ENCODE results near the gene AGAP3. TPM values are rescaled to one million over a fixed set of nuclear protein-coding genes. Genes with fewer than 3 reads are reported as not detected.
"Not testable (repeated sequence)": the region's sequence is repeated elsewhere in the genome, so short reads cannot be mapped to it uniquely, and the experiment has no call there.

The AGAP3 gene
- total RNA-seq, result 131 and 135 TPM in 2 replicates
- long read RNA-seq, partial matches to known transcripts, result 5 of 12 reads
- long read RNA-seq, other reads (novel, unspliced or antisense), result 7 of 12 reads

DNA sequence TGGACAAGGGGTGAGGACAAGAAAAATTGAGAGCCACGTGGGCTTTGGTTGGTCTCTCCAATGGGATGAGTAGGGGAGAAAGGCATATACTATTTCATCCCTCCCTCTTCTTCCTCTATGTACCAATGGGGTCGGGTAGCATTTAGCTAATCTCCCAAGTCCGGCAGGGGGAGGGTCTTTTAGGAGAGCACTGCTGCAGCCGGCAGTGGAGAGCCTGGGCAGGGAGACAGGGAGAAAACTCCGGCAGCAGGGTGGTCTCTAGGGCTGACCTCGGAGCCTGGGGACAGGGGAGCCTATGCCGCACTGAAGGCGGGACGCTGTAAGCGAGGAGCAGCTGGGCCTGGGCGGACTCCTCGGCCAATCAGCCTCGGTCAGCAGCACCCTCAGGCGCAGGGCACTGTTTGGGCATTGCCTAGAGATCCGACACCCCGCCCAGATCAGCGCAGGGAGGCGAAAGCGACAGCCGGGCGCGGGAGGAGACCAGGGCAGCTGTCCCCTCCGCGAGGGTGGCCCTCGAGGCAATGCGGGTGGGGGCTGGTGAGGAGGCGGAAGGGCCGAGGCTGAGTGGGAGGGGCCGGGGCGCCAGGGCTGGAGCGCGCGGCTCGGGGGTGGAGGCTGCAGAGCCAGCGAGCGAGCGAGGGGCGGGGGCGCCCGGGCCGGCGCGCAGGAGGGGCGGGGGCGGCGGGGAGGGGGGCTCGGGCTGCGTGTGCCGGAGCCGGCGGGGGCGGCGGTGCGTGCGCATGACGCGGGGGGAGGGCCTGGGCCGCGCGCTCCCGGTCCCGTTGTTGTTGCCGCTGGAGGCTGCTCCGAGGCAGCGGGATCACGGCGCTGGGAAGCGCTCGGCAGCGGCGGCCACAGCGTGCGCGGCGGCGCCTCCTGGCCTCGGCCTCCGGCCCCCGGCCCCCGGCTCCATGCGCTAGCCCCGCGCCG lies at the start of gene AGAP3:
Gene AGAP3 (plus strand): TSS at position 785 of the 930 bp plus-strand sequence. CDS start 267 bp downstream, outside the sequence.
- peak; percentile 95 for DNase-seq (ENCODE audit: extremely low spot score, unreplicated experiment)
- TF ChIP-seq, protein P1, sequence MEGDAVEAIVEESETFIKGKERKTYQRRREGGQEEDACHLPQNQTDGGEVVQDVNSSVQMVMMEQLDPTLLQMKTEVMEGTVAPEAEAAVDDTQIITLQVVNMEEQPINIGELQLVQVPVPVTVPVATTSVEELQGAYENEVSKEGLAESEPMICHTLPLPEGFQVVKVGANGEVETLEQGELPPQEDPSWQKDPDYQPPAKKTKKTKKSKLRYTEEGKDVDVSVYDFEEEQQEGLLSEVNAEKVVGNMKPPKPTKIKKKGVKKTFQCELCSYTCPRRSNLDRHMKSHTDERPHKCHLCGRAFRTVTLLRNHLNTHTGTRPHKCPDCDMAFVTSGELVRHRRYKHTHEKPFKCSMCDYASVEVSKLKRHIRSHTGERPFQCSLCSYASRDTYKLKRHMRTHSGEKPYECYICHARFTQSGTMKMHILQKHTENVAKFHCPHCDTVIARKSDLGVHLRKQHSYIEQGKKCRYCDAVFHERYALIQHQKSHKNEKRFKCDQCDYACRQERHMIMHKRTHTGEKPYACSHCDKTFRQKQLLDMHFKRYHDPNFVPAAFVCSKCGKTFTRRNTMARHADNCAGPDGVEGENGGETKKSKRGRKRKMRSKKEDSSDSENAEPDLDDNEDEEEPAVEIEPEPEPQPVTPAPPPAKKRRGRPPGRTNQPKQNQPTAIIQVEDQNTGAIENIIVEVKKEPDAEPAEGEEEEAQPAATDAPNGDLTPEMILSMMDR (IDR thresholded peaks at IDR 0.05), result peak; percentile 9
- peak within 1 kb of the TSS; percentile 87 for H3K27ac Mint-ChIP-seq (ENCODE audit: unreplicated experiment)
- peak within 1 kb of the TSS; percentile 84 for H3K4me3 Mint-ChIP-seq (ENCODE audit: unreplicated experiment)
- no peaks in the 10 kb centered on the region for H3K9me3 Mint-ChIP-seq (ENCODE audit: unreplicated experiment)
- no peaks in the 10 kb centered on the region for H3K27me3 Mint-ChIP-seq (ENCODE audit: unreplicated experiment)
- H3K4me1 Mint-ChIP-seq (ENCODE audit: unreplicated experiment), result peaks cover 58% of the 10 kb centered on the region
- H3K36me3 Mint-ChIP-seq (ENCODE audit: unreplicated experiment), result no peaks in the 10 kb centered on the region

DNA sequence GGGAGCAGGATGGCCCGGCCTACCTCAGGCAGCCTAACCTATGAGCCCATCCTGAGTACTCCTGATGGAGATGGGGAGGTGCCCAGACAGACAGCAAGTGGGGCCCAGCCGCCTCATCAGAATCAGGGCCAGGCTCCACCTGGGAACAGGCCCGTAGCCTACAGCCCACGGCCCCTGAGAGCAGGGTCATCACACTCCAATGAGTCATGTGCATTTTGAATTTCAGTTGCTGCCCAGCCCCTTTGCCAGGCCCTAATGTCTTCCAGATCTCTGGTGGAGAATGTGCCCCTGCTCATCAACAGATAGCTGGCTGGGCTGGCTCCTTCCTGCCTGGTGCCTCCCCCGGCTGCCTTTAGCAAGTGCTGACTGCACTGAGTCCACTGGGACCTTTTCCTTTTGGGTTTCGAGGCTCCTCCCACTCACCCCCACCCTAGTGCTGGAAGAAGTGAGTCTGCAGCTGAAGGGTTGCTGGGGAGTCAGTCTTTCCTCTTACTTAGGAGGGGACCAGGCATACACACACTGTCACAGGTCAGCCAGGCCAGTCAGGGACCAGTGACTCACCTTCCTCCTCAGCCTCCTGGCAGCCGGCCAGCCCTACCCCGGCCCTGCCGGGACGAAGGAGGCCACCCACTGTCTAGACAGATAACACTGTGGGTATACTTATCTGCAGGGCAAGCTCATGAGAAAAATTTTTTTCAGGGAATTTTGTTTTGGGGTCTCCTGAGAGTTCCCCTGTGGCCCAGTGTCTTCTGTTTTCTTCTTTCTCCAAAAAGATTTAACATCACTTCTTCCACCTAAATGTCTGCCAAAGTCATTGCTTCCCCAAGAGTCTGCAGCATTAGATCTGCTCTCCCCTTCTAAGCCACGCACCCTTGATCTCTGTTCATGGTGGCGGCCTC lies 47.1 kb upstream of the AGAP3 start:
- TF ChIP-seq, protein P1 (IDR thresholded peaks at IDR 0.05), result no peak
- Mint-ChIP-seq H3K36me3 (ENCODE audit: unreplicated experiment) (peaks cover 1% of the 10 kb centered on the region), H3K4me3 (ENCODE audit: unreplicated experiment) (peak overlapping the region; percentile 33), H3K4me1 (ENCODE audit: unreplicated experiment) (peaks cover 18% of the 10 kb centered on the region), H3K27ac (ENCODE audit: unreplicated experiment) (peak overlapping the region; percentile 93), H3K9me3 (ENCODE audit: unreplicated experiment) (no peaks in the 10 kb centered on the region), H3K27me3 (ENCODE audit: unreplicated experiment) (no peaks in the 10 kb centered on the region)
- DNase-seq (ENCODE audit: extremely low spot score, unreplicated experiment), result peak; percentile 92

DNA sequence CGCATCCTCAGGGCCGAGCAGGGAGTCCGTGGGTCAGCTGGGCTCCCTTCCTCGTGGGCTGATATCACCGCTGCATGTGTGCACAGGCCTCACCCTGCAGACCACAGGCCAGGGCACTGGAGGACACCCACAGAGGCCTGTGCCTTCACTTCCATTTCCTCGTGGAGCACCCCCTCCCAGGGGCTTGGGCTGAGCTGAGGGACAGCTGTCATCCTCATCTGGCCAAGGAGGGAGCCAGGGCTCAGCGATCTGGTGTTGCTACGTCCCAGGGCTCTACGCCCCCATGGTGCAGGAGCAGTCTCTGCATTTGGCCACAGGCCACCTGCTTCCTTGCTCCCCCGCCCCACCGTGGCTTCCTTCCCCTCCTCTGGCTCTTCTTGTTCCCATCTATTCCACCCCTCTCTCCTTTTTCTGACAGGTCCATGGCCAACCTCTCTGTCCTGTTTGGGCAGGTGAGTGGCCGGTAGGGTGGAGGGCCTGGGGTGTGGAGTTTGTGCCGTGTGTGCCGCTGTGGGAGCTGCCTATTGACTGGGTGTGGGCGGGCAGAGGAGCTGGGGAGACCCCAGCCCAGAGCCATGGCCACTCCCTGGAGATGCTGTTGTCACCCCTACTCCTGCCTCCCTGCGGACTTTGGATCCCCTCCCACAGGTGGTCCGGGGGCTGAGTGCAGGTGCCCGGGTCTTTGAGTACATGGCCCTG lies 46.3 kb upstream of the AGAP3 start:
- TF ChIP-seq, protein P1 (IDR thresholded peaks at IDR 0.05), result no peak
- H3K4me3 Mint-ChIP-seq (ENCODE audit: unreplicated experiment), result no peak overlapping the region
- no peaks in the 10 kb centered on the region for H3K27me3 Mint-ChIP-seq (ENCODE audit: unreplicated experiment)
- H3K36me3 Mint-ChIP-seq (ENCODE audit: unreplicated experiment), result peaks cover 3% of the 10 kb centered on the region
- H3K9me3 Mint-ChIP-seq (ENCODE audit: unreplicated experiment), result no peaks in the 10 kb centered on the region
- H3K27ac Mint-ChIP-seq (ENCODE audit: unreplicated experiment), result peak overlapping the region; percentile 93
- DNase-seq (ENCODE audit: extremely low spot score, unreplicated experiment), result no peak
- H3K4me1 Mint-ChIP-seq (ENCODE audit: unreplicated experiment), result peaks cover 18% of the 10 kb centered on the region

DNA sequence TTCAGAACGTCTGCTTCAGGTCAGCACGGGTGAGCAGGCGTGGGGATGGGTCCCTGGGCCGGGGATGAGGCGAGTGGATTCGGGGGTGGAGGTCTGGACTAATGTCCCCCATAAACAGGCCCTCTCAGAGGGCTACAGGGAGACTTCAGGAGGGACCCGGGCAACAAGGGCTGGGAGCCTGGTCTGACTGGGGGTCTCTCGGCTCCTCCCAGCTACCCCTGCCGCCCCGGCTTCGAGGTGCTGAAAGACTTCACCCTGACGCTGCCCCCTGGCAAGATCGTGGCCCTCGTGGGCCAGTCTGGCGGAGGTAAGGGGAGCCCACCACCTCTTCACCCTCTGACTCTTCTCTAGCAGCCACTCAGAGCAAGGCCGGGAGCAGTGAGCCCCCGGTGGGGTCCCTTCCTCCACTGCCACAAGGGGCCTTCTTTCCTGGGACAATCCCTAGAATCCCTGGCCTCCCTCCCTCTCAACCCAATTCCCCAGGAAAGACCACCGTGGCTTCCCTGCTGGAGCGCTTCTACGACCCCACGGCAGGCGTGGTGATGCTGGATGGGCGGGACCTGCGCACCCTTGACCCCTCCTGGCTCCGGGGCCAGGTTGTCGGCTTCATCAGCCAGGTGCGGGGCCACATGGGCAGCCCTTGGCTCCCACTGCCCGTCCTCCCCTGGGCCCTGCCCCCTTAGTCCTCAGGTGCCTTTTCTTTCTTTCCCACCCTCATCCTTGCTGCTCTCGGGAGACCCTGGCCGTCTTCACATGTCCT lies 45.5 kb upstream of the AGAP3 start:
- Mint-ChIP-seq H3K36me3 (ENCODE audit: unreplicated experiment) (peaks cover 5% of the 10 kb centered on the region), H3K4me3 (ENCODE audit: unreplicated experiment) (no peak overlapping the region), H3K27me3 (ENCODE audit: unreplicated experiment) (no peaks in the 10 kb centered on the region), H3K4me1 (ENCODE audit: unreplicated experiment) (peaks cover 20% of the 10 kb centered on the region), H3K9me3 (ENCODE audit: unreplicated experiment) (no peaks in the 10 kb centered on the region), H3K27ac (ENCODE audit: unreplicated experiment) (no peak overlapping the region)
- DNase-seq (ENCODE audit: extremely low spot score, unreplicated experiment), result no peak
- TF ChIP-seq, protein P1 (IDR thresholded peaks at IDR 0.05), result no peak

DNA sequence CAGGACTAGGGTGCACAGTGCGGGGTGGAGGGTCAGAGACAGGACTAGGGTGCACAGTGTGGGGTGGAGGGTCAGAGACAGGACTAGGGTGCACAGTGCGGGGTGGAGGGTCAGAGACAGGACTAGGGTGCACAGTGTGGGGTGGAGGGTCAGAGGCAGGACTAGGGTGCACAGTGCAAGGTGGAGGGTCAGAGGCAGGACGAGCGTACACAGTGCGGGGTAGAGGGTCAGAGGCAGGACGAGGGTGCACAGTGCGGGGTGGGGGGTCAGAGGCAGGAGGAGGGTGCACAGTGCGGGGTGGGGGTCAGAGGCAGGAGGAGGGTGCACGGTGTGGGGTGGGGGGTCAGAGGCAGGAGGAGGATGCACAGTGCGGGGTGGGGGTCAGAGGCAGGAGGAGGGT lies 42.8 kb upstream of the AGAP3 start:
- not testable (repeated sequence) for H3K27ac Mint-ChIP-seq (ENCODE audit: unreplicated experiment); H3K9me3 Mint-ChIP-seq (ENCODE audit: unreplicated experiment)

More for the DNA sequence above, 42.8 kb upstream of the AGAP3 start:
- not testable (repeated sequence) for H3K4me3 Mint-ChIP-seq (ENCODE audit: unreplicated experiment); DNase-seq (ENCODE audit: extremely low spot score, unreplicated experiment); H3K27me3 Mint-ChIP-seq (ENCODE audit: unreplicated experiment); H3K36me3 Mint-ChIP-seq (ENCODE audit: unreplicated experiment)
- peaks cover 36% of the 10 kb centered on the region for H3K4me1 Mint-ChIP-seq (ENCODE audit: unreplicated experiment)
